GM12864 (cell line): ENCODE measurements around the gene SLC9A8.

ENCODE experiments used
- DNase-seq: peaks from one replicate; pipeline ENCODE4 v3.0.0-alpha.2; 2011; ENCODE audit warnings: low read depth
- H3K4me3 ChIP-seq: 2 replicates; pipeline ENCODE4 v1.5.1; 2011; ENCODE audit warnings: mild to moderate bottlenecking, low read depth, low read length, control low read depth
- CTCF ChIP-seq: IDR thresholded peaks from 2 replicates; pipeline ENCODE4 v1.5.1; 2011; ENCODE audit warnings: low read depth, mild to moderate bottlenecking, moderate library complexity, low read length, control low read depth, inconsistent platforms; ENCODE audit errors: missing control alignments

Gene SLC9A8

GRCh38 chr20:49843139-49843538 is 30.5 kb downstream of the SLC9A8 start:
- DNase-seq = no peak
- no peak overlapping the region for H3K4me3 ChIP-seq
- no peak for TF ChIP-seq CTCF

- DNase-seq = no peak
- TF ChIP-seq CTCF = no peak
- H3K4me3 ChIP-seq = no peak overlapping the region
These were observed 31.2 kb downstream of the SLC9A8 start for GRCh38 chr20:49843770-49844380.

GRCh38 chr20:49845060-49845459 is 32.4 kb downstream of the SLC9A8 start:
- H3K4me3 ChIP-seq = no peak overlapping the region
- no peak for DNase-seq
- TF ChIP-seq CTCF = no peak

GRCh38 chr20:49846206-49846807 is 33.7 kb downstream of the SLC9A8 start:
- no peak overlapping the region for H3K4me3 ChIP-seq
- TF ChIP-seq CTCF = peak; percentile 61
- DNase-seq = no peak

- no peak for DNase-seq
- H3K4me3 ChIP-seq = no peak overlapping the region
- no peak for TF ChIP-seq CTCF
These were observed 38.0 kb downstream of the SLC9A8 start for GRCh38 chr20:49850463-49851230.

GRCh38 chr20:49851231-49851705 is 38.6 kb downstream of the SLC9A8 start:
- no peak for TF ChIP-seq CTCF
- DNase-seq = no peak
- no peak overlapping the region for H3K4me3 ChIP-seq
